ENCODE results near the gene SATB2.
A peak's percentile ranks its signal among the peaks of the same experiment; 100 is the strongest.

Gene SATB2

DNA sequence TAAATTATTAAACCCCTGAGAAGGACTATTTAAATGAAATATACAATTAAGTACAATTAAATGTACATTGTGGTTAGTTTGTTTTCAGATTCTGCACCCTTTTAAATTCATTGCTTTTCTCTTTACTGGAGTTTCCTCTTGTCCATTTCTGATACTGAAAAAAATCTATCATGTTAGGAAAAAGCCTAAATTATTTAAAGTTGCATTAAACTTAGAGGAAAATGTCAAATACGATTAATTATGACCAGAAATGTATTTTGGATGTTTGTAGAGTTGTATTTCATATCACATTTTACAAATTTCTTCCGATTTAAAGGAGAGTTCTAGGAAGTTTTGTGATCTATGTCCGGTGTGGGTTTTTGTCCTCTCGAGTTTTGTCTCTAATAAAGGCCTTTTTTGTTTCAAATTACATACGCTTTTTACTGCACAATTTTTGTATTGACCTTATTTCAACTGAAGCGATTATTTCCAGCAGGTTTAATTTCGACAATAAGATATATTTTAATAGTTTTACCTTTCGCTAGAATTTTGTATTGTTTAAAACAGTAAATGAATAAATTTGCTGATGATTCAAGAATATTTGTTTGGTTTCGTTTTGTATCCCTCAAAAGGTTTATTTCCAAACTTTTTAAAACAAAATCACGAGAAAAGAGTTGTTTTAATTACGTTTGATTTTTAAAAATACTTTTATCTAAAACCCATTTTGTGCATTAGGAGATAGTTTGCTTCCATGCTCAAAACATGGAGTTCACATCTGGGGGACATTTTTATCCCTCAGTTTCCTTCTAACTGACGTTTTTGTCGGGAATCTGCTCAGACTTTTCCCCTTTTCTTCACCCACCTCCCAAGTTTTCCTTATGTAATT lies 3.3 kb upstream of the SATB2 start:
- Mint-ChIP-seq H3K9me3 (peaks cover 5% of the 10 kb centered on the region), H3K27me3 (peaks cover 55% of the 10 kb centered on the region), H3K4me1 (ENCODE audit: low read depth) (peaks cover 32% of the 10 kb centered on the region), H3K27ac (no peak overlapping the region), H3K4me3 (peak overlapping the region; percentile 22), H3K36me3 (ENCODE audit: low read depth) (peaks cover 9% of the 10 kb centered on the region)

GRCh38 chr2:199460101-199460671 lies 2.4 kb upstream of the SATB2 start:
- peaks cover 5% of the 10 kb centered on the region for H3K9me3 Mint-ChIP-seq
- peak overlapping the region; percentile 88 for H3K4me3 Mint-ChIP-seq
- peaks cover 8% of the 10 kb centered on the region for H3K36me3 Mint-ChIP-seq (ENCODE audit: low read depth)
- peaks cover 35% of the 10 kb centered on the region for H3K4me1 Mint-ChIP-seq (ENCODE audit: low read depth)
- peaks cover 53% of the 10 kb centered on the region for H3K27me3 Mint-ChIP-seq
- H3K27ac Mint-ChIP-seq = peak overlapping the region; percentile 70

- Mint-ChIP-seq H3K4me1 (ENCODE audit: low read depth) (peaks cover 32% of the 10 kb centered on the region), H3K4me3 (peak overlapping the region; percentile 88), H3K9me3 (peaks cover 5% of the 10 kb centered on the region), H3K27me3 (peaks cover 52% of the 10 kb centered on the region), H3K36me3 (ENCODE audit: low read depth) (peaks cover 5% of the 10 kb centered on the region), H3K27ac (peak overlapping the region; percentile 87)
Measured at GRCh38 chr2:199459286-199460100, 1.8 kb upstream of the SATB2 start.

DNA sequence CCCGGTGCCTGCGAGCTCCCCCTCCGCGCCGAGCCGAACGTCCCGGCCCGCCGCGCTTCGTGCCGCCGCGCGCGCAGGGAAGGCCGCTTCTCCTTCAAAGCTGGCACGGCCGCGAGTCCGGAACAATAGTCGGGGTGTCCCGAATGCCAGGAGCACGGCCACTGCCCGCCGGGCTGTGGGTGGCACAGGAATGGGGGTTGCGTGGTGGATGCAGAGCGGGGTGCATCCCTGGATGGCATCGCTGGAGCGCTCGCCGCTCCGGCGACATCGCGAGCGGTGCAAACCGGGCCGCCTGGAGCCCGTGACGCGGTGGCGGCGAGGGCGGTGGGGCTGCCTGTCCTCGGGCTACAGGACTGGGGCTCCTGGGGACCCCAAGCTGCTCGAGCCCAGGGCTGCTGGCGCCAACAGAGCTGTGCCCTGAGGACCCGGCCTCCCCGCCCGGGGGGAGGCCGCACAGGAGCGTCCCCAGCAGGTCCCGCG lies 1.1 kb upstream of the SATB2 start:
- H3K9me3 Mint-ChIP-seq = peaks cover 5% of the 10 kb centered on the region
- H3K4me1 Mint-ChIP-seq (ENCODE audit: low read depth) = peaks cover 32% of the 10 kb centered on the region
- peaks cover 58% of the 10 kb centered on the region for H3K27me3 Mint-ChIP-seq
- no peak overlapping the region for H3K27ac Mint-ChIP-seq
- peak overlapping the region; percentile 51 for H3K4me3 Mint-ChIP-seq
- peaks cover 5% of the 10 kb centered on the region for H3K36me3 Mint-ChIP-seq (ENCODE audit: low read depth)

DNA sequence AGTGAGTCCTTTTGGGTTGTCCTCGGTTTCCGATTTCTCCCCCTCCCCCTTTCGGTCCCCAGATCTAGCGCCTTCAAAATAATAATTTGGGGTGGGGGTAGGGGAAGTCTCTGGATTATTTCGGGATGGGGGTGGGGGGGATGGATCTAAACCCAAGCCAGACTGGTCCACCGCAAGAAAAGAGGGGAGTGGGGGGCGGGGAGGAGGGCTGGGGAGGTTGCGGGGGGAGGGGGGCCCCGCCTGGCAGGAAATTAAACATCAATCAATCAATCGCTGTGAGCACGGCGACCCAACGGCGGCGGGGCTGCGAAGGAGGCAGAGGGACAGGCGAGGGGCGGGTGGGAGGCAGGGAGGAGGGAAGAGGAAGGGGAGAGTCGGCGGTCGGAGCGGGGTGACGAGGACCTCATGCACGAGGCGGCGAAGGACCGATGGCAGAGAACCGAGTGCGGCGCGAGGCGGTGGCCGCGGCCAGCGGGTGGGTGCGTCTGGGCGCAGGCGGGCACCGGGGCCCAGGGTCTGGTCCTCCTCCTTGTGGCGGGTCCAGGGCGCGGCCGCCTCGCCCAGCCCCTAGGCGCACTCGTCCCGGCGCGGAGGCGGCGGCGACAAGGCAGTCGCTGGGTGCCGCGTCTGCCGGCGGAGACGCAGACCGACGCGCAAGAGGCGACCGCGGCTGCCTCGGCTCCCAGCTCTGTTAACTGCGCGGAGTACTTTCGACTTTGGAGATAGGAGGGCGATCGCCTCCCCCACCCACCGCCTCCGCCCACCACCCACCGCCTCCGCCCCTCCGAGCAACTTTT lies 468 bp upstream of the SATB2 start:
- Mint-ChIP-seq H3K4me3 (peak overlapping the region; percentile 67), H3K27me3 (peaks cover 60% of the 10 kb centered on the region), H3K9me3 (peaks cover 5% of the 10 kb centered on the region), H3K4me1 (ENCODE audit: low read depth) (peaks cover 32% of the 10 kb centered on the region), H3K27ac (no peak overlapping the region), H3K36me3 (ENCODE audit: low read depth) (peaks cover 5% of the 10 kb centered on the region)

DNA sequence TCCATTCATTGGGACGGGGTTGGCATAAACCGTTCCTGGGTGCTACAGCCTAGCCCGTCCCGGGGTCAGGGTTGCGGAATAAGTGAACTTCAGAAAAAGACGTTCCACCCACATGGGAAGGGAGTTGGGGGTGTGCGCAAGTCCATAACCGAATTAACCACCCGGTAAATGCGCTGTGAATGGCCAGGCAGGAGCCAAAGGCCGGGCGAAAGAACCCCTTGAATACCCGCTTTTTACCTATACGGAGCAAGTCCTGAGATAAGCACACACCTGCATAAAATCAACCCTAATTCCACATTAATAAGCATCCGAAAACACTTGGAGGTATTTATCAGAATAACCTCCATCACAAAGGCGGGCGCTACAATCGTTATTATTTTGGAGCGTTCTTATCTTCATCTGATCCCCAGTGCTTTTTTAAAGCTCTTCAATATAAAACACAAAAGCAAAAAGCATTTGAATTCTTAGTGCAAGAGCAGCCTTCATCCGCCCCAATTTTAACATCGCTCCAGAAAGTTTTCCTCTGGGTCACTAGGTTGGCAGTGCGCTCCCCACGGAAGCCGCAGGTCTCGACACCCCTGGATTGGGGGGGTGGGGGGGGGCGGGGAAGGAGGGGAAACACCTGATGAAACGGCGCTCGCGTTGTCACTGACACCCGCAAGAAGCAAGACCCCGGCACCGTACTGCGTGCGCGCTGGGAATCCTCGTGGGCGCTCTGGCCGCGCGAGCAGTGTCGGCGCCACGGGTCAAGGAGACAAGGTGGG lies 1.2 kb downstream of the SATB2 start:
- peaks cover 5% of the 10 kb centered on the region for H3K9me3 Mint-ChIP-seq
- peak overlapping the region; percentile 66 for H3K4me3 Mint-ChIP-seq
- peaks cover 5% of the 10 kb centered on the region for H3K36me3 Mint-ChIP-seq (ENCODE audit: low read depth)
- H3K27me3 Mint-ChIP-seq = peaks cover 66% of the 10 kb centered on the region
- H3K4me1 Mint-ChIP-seq (ENCODE audit: low read depth) = peaks cover 32% of the 10 kb centered on the region
- no peak overlapping the region for H3K27ac Mint-ChIP-seq

GRCh38 chr2:199455545-199456382 lies 2.0 kb downstream of the SATB2 start:
- peaks cover under 1% of the 10 kb centered on the region for H3K36me3 Mint-ChIP-seq (ENCODE audit: low read depth)
- peaks cover 65% of the 10 kb centered on the region for H3K27me3 Mint-ChIP-seq
- H3K9me3 Mint-ChIP-seq = peaks cover 5% of the 10 kb centered on the region
- no peak overlapping the region for H3K4me3 Mint-ChIP-seq
- H3K4me1 Mint-ChIP-seq (ENCODE audit: low read depth) = peaks cover 32% of the 10 kb centered on the region
- no peak overlapping the region for H3K27ac Mint-ChIP-seq

DNA sequence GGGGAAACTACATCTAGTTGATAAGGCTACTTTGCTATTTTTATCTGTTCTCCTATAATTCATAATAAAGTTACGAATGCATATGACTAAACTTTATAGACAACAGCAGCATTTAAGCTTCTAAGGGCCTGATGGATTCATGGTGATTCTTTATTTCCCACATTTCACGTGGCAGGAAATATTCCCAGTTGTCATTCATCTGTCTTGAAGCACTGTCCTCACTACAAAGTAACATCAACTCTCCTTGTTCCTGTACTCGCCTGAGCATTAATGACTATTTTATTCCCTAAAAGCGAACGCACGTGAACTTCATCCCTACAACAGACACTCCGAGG lies 2.6 kb downstream of the SATB2 start:
- no peak overlapping the region for H3K4me3 Mint-ChIP-seq
- peaks cover 62% of the 10 kb centered on the region for H3K27me3 Mint-ChIP-seq
- H3K27ac Mint-ChIP-seq = no peak overlapping the region
- peaks cover 28% of the 10 kb centered on the region for H3K4me1 Mint-ChIP-seq (ENCODE audit: low read depth)
- no peaks in the 10 kb centered on the region for H3K36me3 Mint-ChIP-seq (ENCODE audit: low read depth)
- peaks cover under 1% of the 10 kb centered on the region for H3K9me3 Mint-ChIP-seq

DNA sequence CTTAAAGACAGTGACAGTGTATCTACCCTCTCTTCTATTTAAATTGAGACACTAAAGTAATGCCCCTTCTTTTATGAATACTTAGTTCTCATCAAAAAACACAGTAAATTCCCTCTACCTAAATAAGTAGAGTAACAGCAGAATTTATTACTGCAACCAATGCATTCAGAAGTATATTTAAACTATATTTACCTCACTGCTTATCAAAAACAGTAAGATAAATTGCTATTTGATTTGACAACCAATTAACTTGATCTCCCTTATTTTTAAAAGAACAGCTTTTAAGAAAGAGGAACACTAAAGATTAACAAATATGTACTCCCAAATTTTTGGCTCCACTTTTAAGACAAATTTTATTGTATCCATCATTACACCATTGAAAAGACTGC lies 4.8 kb downstream of the SATB2 start:
- peaks cover 19% of the 10 kb centered on the region for H3K4me1 Mint-ChIP-seq (ENCODE audit: low read depth)
- H3K27ac Mint-ChIP-seq = no peak overlapping the region
- no peaks in the 10 kb centered on the region for H3K36me3 Mint-ChIP-seq (ENCODE audit: low read depth)
- H3K9me3 Mint-ChIP-seq = no peaks in the 10 kb centered on the region
- H3K27me3 Mint-ChIP-seq = peaks cover 65% of the 10 kb centered on the region
- H3K4me3 Mint-ChIP-seq = no peak overlapping the region

DNA sequence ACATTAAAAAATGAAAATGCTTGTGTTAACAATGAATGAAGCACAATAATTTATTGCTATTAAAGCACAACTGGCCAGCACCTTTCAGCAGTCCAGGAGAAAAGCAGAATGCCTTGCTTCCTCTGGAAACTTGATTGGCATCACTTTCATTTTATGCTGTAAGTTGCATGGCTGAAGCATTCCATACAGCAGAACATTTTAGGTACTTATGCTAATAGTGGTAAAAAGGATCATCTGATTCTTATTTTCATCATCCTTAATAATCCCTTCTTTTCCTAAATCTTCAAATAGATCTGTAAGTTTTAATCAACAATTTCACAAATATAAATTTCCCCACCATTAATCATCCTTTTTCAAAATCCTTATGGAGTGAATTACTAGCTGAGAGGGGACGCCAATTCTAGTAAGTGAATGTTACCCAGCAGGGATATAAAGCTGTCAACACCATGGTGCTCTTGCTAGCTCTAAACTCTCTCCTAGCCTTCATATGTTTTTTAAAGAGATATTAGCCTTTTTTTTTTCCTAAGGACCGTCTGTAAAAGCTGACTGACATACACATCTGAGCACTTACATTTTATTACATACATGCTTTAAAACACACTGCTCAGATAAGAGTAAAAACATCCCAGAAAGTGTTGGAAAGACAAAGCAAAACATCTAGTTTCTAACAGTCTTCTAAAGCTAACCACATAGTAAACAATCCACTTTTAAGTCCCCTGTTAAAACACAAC lies 5.3 kb downstream of the SATB2 start:
- no peak overlapping the region for H3K27ac Mint-ChIP-seq
- no peak overlapping the region for H3K4me3 Mint-ChIP-seq
- peaks cover 15% of the 10 kb centered on the region for H3K4me1 Mint-ChIP-seq (ENCODE audit: low read depth)
- no peaks in the 10 kb centered on the region for H3K36me3 Mint-ChIP-seq (ENCODE audit: low read depth)
- H3K9me3 Mint-ChIP-seq = no peaks in the 10 kb centered on the region
- H3K27me3 Mint-ChIP-seq = peaks cover 70% of the 10 kb centered on the region

- no peaks in the 10 kb centered on the region for H3K36me3 Mint-ChIP-seq (ENCODE audit: low read depth)
- H3K4me1 Mint-ChIP-seq (ENCODE audit: low read depth) = no peaks in the 10 kb centered on the region
- peaks cover 70% of the 10 kb centered on the region for H3K27me3 Mint-ChIP-seq
- H3K9me3 Mint-ChIP-seq = no peaks in the 10 kb centered on the region
- H3K27ac Mint-ChIP-seq = no peak overlapping the region
- no peak overlapping the region for H3K4me3 Mint-ChIP-seq
Measured at GRCh38 chr2:199449956-199450355, 7.8 kb downstream of the SATB2 start.

DNA sequence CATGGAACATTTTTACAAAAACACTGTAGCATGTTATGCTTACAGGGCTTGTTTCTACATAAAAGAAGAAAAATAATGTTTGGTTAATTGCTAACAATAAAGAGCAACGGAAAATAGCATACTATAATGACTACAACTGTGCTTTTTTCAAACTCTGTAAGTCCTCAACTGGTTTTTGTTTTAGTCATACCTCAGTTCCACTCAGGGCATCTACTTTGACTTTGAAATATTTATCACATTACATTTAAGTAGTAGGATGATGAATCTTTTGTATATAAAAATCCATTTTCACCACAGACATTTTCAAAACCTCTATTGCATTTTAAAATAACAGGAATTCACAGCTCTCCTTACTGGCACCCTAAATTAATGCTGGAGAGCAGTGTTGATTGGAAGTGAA lies 8.3 kb downstream of the SATB2 start:
- no peak overlapping the region for H3K27ac Mint-ChIP-seq
- no peaks in the 10 kb centered on the region for H3K4me1 Mint-ChIP-seq (ENCODE audit: low read depth)
- no peaks in the 10 kb centered on the region for H3K36me3 Mint-ChIP-seq (ENCODE audit: low read depth)
- no peaks in the 10 kb centered on the region for H3K9me3 Mint-ChIP-seq
- H3K27me3 Mint-ChIP-seq = peaks cover 73% of the 10 kb centered on the region
- H3K4me3 Mint-ChIP-seq = no peak overlapping the region

All from stimulated activated naive CD8-positive, alpha-beta T cell treated with anti-CD3 and anti-CD28 coated beads, Interleukin-15, Interleukin-2, amounts not matched to agents 100 ng/mL and 50 ng/mL, for 24 hours (primary cell).